Vagina (tissue), 2 donors: Measurements from ENCODE around the gene ITGAE.

Source experiments
- POLR2A ChIP-seq, 2 donors: fragments of 450-650 bp; IDR thresholded peaks; one replicate each; pipeline ENCODE4 v1.6.1; 2017; ENCODE audit warnings: antibody characterized with exemption in 2 of 2, mild to moderate bottlenecking in 2 of 2, moderate library complexity in 2 of 2
- TF ChIP-seq, protein P1 (sequence below), 3 experiments: fragments of 450-650 bp in 2 of 3; fragments of 200-600 bp in 1 of 3; sonication (generic) in 1 of 3; IDR thresholded peaks; one replicate each; pipeline ENCODE4 v1.5.1; 2017 to 2019; ENCODE audit warnings: antibody characterized with exemption in 3 of 3, mild to moderate bottlenecking in 2 of 3, moderate library complexity in 2 of 3

DNA sequence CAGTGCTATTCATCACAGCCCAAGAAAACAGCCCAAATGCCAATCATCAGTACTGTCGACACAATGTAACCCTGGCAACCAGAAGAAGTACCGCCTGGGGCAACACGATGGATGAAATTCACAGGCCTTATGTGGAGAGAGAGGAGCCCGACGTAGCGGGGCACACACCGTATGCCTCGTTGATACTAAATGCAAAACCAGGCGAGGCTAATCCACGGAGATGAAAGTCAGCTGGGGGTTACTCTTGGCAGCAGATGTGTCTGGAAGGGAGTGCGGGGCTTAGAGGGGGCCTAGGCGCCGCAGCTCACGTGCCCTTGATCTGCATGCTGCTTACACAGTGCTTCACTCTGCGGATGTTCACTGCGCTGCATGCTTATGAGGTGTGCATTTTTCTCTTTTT is 29.8 kb downstream of the ITGAE start:
- TF ChIP-seq POLR2A (IDR thresholded peaks at IDR 0.05) = no peak
- TF ChIP-seq, protein P1, sequence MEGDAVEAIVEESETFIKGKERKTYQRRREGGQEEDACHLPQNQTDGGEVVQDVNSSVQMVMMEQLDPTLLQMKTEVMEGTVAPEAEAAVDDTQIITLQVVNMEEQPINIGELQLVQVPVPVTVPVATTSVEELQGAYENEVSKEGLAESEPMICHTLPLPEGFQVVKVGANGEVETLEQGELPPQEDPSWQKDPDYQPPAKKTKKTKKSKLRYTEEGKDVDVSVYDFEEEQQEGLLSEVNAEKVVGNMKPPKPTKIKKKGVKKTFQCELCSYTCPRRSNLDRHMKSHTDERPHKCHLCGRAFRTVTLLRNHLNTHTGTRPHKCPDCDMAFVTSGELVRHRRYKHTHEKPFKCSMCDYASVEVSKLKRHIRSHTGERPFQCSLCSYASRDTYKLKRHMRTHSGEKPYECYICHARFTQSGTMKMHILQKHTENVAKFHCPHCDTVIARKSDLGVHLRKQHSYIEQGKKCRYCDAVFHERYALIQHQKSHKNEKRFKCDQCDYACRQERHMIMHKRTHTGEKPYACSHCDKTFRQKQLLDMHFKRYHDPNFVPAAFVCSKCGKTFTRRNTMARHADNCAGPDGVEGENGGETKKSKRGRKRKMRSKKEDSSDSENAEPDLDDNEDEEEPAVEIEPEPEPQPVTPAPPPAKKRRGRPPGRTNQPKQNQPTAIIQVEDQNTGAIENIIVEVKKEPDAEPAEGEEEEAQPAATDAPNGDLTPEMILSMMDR (IDR thresholded peaks at IDR 0.05) = no peak
